GM21786 (cell line): ENCODE results near the gene BCL2L1.

Experiments used
- ATAC-seq: cut with Tn5 transposase; IDR thresholded peaks from one replicate; pipeline ENCODE4 v1.9.1; 2021; ENCODE audit not compliant: unreplicated experiment

BCL2L1 gene

GRCh38 chr20:31710423-31711108 is 12.1 kb downstream of the BCL2L1 start:
- no peak for ATAC-seq

- no peak for ATAC-seq
These were observed 12.7 kb downstream of the BCL2L1 start for GRCh38 chr20:31709939-31710338.

GRCh38 chr20:31708736-31709534 is 13.7 kb downstream of the BCL2L1 start:
- no peak for ATAC-seq

GRCh38 chr20:31707994-31708735 is 14.5 kb downstream of the BCL2L1 start:
- ATAC-seq, result no peak

DNA sequence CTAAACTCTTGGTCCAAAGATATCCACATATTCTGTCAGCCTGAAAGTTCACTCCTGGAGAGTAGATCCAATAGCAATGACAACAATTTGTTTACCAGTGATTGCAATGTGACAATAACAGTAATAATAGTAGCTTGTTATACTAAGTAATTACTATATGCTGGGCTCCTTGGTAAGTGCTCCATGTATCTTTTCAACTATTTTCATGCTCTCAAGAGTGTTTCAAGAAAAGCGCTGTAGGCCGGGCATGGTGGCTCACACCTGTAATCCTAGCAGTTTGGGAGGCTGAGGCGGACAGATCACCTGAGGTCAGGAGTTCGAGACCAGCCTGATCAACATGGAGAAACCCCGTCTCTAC is 15.4 kb downstream of the BCL2L1 start:
- no peak for ATAC-seq

- no peak for ATAC-seq
These were observed 15.9 kb downstream of the BCL2L1 start for GRCh38 chr20:31706607-31707257.

DNA sequence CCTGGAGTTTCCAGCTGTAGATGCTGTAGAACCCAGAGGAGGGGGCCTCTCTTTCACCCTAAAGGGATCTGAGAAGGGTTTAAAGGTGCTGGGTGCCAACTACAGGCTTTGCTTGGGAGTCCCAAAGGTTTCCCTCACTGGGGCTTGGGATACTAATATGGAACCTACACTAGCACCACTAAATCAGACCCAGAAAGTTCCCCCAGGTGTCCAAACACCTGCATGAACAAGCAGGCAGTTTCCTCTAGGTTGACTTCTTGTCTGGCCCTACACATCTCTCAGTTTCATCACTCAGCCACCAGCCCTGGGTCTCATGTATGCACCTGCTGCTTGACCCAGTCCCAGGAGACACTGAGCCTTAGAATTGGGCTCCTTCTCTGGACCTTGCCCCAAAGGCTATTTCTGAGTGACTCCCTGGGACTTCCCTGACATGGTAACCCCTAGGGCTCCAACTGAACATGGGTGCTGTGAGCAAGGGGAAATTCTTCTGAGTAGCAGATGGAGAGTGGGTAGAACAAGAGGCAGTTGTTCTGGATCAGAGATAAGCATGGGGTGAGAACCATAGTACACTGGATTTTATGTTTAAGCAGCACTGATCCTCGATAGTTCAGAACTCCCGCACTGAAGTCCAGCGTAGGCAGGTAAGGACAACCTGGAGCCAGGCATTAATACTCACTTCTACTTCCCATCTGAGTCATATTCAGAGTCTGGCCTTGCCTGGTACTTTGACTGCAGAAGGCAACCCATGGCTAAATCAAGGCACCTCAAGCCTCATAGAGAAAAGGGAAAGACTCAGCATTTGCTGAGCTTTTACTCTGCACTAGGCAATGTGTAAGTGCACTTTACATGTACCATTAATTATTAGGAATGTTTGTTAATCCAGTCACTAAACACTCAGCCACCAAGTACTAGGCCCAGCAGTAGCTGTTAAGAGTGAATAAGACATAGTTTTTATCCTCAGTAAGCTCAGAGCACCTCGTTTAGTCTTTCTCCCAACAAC is 16.8 kb downstream of the BCL2L1 start:
- peak; percentile 91 for ATAC-seq

- no peak for ATAC-seq
These were observed 17.5 kb downstream of the BCL2L1 start for GRCh38 chr20:31705191-31705590.

- ATAC-seq, result no peak
These were observed 18.2 kb downstream of the BCL2L1 start for GRCh38 chr20:31704225-31705119.

- no peak for ATAC-seq
These were observed 21.1 kb downstream of the BCL2L1 start for GRCh38 chr20:31701591-31701990.

- ATAC-seq, result no peak
These were observed 21.9 kb downstream of the BCL2L1 start for GRCh38 chr20:31700747-31701146.

DNA sequence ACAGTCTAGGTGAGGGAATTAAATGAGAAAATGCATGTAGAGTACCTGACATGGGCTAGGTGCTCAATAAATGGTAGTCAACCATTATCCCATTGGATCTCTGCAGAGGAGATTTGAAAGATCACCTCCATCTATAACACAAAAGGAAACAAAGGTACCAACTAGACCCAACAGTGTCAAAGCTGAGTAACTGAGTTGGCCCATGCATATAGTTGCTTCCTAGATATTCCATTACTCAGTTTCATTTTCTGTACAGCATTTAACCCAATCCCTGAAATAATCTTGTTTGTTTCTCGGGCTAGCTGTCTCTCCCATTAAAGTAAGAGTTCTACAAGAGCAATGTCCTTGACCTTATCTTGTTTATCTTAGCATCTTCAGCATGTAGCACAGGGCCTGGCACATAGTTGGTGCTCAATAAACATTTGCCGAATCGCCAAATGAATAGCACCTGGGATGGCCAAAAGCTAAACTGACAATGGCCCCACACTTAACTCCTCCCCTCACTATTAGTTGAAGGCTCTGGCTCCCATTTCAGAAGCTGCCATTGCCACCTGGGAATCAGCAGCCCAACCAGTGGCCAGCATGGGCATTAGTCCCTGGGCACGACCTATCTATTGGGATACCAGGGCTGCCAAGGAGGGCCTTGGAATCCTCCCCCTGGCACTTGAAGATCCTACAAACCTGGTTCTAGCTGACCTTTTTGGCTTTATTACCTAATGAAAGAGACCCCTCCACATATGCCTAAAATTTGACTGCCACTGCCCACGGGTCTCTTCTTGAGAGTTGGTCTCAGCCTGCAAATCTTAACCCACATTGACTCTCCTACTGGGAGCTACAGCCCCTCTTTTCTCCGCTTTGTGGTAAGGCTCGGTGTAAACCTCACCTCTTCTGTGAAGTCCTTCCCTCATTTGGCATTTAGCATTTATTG is 22.6 kb downstream of the BCL2L1 start:
- no peak for ATAC-seq

GRCh38 chr20:31698803-31699718 is 23.6 kb downstream of the BCL2L1 start:
- ATAC-seq, result peak; percentile 98

DNA sequence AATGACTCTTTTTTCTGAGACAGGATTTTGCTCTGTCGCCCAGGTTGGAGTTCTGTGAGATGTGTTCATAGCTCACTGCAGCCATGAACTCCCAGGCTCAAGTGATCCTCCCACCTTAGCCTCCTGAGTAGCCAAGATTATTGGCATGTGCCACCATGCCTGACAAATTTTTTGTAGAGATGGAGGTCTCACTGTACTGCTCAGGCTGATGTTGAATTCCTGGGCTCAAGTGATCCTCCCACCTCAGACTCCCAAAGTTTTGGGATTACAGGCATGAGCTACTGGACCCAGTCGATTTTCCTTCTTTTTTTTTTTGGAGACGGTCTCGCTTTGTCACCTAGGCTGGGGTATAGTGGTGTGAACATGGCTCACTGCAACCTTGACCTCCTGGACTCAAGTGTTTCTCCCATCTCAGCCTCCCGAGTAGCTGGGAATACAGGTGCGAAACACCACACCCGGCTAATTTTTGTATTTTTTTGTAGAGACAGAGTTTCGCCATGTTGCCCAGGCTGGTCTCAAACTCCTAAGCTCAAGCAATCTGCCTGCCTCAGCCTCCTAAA is 24.3 kb downstream of the BCL2L1 start:
- no peak for ATAC-seq

DNA sequence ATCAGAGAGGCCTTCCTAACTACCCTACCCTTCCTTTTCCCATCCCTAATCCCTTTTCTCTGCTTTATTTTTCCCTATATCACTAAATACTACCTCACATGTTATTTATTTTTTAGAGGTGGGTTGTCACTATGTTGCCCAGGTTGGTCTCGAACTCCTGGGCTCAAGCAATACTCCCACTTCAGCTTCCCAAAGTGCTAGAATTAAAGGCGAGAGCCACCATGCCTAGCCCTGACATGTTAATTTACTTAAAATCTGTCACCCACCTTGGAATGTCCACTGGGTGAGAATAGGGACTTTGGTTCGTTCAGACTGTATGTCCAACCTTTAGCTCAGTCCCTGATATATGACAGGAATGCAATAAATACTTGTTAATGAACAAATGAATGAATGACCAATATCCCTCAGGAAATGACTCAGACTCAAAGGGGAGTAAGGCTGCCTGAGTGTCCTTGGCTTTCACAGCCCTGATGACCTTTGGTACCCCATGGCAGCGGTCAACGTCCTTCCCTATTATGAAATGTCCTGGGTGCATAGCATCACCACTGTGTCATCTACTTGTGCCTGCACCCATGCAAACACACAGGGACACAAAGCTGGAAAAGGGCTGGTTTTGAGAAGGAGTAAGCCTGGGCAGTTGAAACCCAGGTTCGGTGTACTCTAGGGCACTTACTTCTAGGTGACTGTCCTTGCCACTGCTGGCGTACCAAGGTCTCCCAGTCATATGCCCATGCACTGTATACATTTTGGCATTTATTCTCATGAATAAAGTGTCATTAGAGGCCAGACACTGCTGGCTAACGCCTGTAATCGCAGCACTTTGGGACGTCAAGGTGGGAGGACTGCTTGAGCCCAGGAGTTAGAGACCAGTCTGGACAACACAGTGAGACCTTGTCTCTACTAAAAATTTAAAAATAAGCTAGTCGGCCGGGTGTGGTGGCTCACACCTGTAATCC is 26.5 kb downstream of the BCL2L1 start:
- ATAC-seq, result no peak
